H9 (cell line): ENCODE results near the gene SPACA5B. TPM values are rescaled to one million over a fixed set of nuclear protein-coding genes. Genes with fewer than 3 reads are reported as not detected.

Experiments used
- DNase-seq: peaks from one replicate; pipeline ENCODE4 v3.0.0-alpha.2; 2017
- H2AFZ ChIP-seq: one replicate; pipeline ENCODE4 v1.6.1; 2013; ENCODE audit warnings: mild to moderate bottlenecking, low read length, control low read depth, moderate library complexity
- H2AK5ac ChIP-seq: 2 replicates; pipeline ENCODE4 v1.6.1; 2013; ENCODE audit warnings: low read length, control low read depth, mixed read lengths; ENCODE audit not compliant: insufficient read length
- H2BK120ac ChIP-seq: one replicate; pipeline ENCODE4 v1.6.1; 2013; ENCODE audit warnings: low read depth, mild to moderate bottlenecking, low read length, control low read depth, inconsistent platforms; ENCODE audit not compliant: poor library complexity, severe bottlenecking
- H2BK12ac ChIP-seq: 2 replicates; pipeline ENCODE4 v1.6.1; 2013; ENCODE audit warnings: low read length, control low read depth, mixed read lengths, low read depth; ENCODE audit not compliant: insufficient read length
- H2BK15ac ChIP-seq: 2 replicates; pipeline ENCODE4 v1.6.1; 2013; ENCODE audit warnings: low read depth, low read length, control low read depth
- H2BK20ac ChIP-seq: one replicate; pipeline ENCODE4 v1.6.1; 2013; ENCODE audit warnings: low read depth, mild to moderate bottlenecking, low read length, control low read depth, inconsistent platforms; ENCODE audit not compliant: poor library complexity, severe bottlenecking
- H2BK5ac ChIP-seq: 2 replicates; pipeline ENCODE4 v1.6.1; 2013; ENCODE audit warnings: low read length, control low read depth, mixed read lengths; ENCODE audit not compliant: insufficient read length
- H3K14ac ChIP-seq: 2 replicates; pipeline ENCODE4 v1.6.1; 2013; ENCODE audit warnings: low read length, control low read depth; ENCODE audit not compliant: insufficient read depth
- H3K18ac ChIP-seq: 2 replicates; pipeline ENCODE4 v1.6.1; 2013; ENCODE audit warnings: low read depth, mild to moderate bottlenecking, mixed read lengths, low read length, control low read depth; ENCODE audit not compliant: insufficient read length
- H3K23ac ChIP-seq: 2 replicates; pipeline ENCODE4 v1.6.1; 2013; ENCODE audit warnings: low read length, control low read depth, mixed read lengths, low read depth; ENCODE audit not compliant: insufficient read length
- H3K23me2 ChIP-seq: 2 replicates; pipeline ENCODE4 v1.6.1; 2013; ENCODE audit warnings: low read depth, mild to moderate bottlenecking, mixed read lengths, low read length, control low read depth; ENCODE audit not compliant: insufficient read length, poor library complexity, severe bottlenecking
- H3K27ac ChIP-seq: 2 replicates; pipeline ENCODE4 v1.5.1; 2013; ENCODE audit warnings: low read length, control low read depth, mixed read lengths, low read depth; ENCODE audit not compliant: insufficient read length
- H3K27me3 ChIP-seq: 2 replicates; pipeline ENCODE4 v1.6.1; 2013; ENCODE audit warnings: low read length, control low read depth, inconsistent platforms; ENCODE audit not compliant: insufficient read depth
- H3K4ac ChIP-seq: 2 replicates; pipeline ENCODE4 v1.6.1; 2013; ENCODE audit warnings: low read depth, mild to moderate bottlenecking, control low read depth, inconsistent platforms, low read length, moderate library complexity
- H3K4me1 ChIP-seq: 2 replicates; pipeline ENCODE4 v1.6.1; 2013; ENCODE audit warnings: low read length, control low read depth, inconsistent platforms; ENCODE audit not compliant: insufficient read depth
- H3K4me2 ChIP-seq: 2 replicates; pipeline ENCODE4 v1.6.1; 2013; ENCODE audit warnings: low read length, control low read depth, mixed read lengths; ENCODE audit not compliant: insufficient read length, insufficient read depth
- H3K56ac ChIP-seq: 2 replicates; pipeline ENCODE4 v1.6.1; 2013; ENCODE audit warnings: low read depth, mild to moderate bottlenecking, mixed read lengths, low read length, control low read depth; ENCODE audit not compliant: insufficient read length
- H3K79me1 ChIP-seq: 2 replicates; pipeline ENCODE4 v1.6.1; 2013; ENCODE audit warnings: low read depth, mild to moderate bottlenecking, moderate library complexity, low read length, control low read depth, inconsistent platforms; ENCODE audit not compliant: insufficient read depth, poor library complexity, severe bottlenecking
- H3K79me2 ChIP-seq: 2 replicates; pipeline ENCODE4 v1.6.1; 2013; ENCODE audit warnings: low read length, control low read depth, inconsistent platforms; ENCODE audit not compliant: insufficient read depth
- H3K9ac ChIP-seq: 2 replicates; pipeline ENCODE4 v1.6.1; 2013; ENCODE audit warnings: low read length, control low read depth, mixed read lengths; ENCODE audit not compliant: insufficient read length; ENCODE audit errors: extremely low read depth
- H3K9me3 ChIP-seq: one replicate; pipeline ENCODE4 v1.6.1; 2013; ENCODE audit warnings: low read depth, low read length, inconsistent platforms; ENCODE audit not compliant: control insufficient read depth
- H3T11ph ChIP-seq: one replicate; pipeline ENCODE4 v1.6.1; 2013; ENCODE audit warnings: mild to moderate bottlenecking, low read length, control low read depth, inconsistent platforms
- H4K20me1 ChIP-seq: one replicate; pipeline ENCODE4 v1.6.1; 2013; ENCODE audit not compliant: control insufficient read depth, insufficient read length, insufficient read depth
- H4K5ac ChIP-seq: 2 replicates; pipeline ENCODE4 v1.6.1; 2013; ENCODE audit warnings: low read depth, mild to moderate bottlenecking, mixed read lengths, low read length, control low read depth; ENCODE audit not compliant: insufficient read length
- H4K8ac ChIP-seq: replicated peaks from 2 replicates; pipeline ENCODE4 v1.6.1; 2013; ENCODE audit warnings: low read length, control low read depth, mixed read lengths, low read depth; ENCODE audit not compliant: insufficient read length
- H4K91ac ChIP-seq: 2 replicates; pipeline ENCODE4 v1.6.1; 2013; ENCODE audit warnings: low read depth, mild to moderate bottlenecking, moderate library complexity, mixed read lengths, low read length, control low read depth; ENCODE audit not compliant: insufficient read length
- H3K27ac Mint-ChIP-seq, 3 experiments: 2 replicates in 2 of 3; 3 replicates in 1 of 3; pipeline ENCODE4 v1.8.0; 2020 to 2021; ENCODE audit warnings: mixed read lengths in 3 of 3, mild to moderate bottlenecking in 1 of 3, moderate library complexity in 1 of 3
- H3K27me3 Mint-ChIP-seq: 2 replicates; pipeline ENCODE4 v1.8.0; 2021; ENCODE audit warnings: low read depth, mild to moderate bottlenecking, moderate library complexity, mixed read lengths
- H3K36me3 Mint-ChIP-seq, 3 experiments: 2 replicates in 2 of 3; 3 replicates in 1 of 3; pipeline ENCODE4 v1.8.0; 2020 to 2021; ENCODE audit warnings: low read depth in 3 of 3, mixed read lengths in 3 of 3; ENCODE audit not compliant: insufficient read depth in 1 of 3
- H3K4me1 Mint-ChIP-seq, 2 experiments: 2 replicates each; pipeline ENCODE4 v1.8.0; 2020; ENCODE audit warnings: mixed read lengths in 2 of 2
- H3K4me3 Mint-ChIP-seq, 2 experiments: 2 replicates in 1 of 2; 3 replicates in 1 of 2; pipeline ENCODE4 v1.8.0; 2020 to 2021; ENCODE audit warnings: mild to moderate bottlenecking in 2 of 2, mixed read lengths in 2 of 2, moderate library complexity in 1 of 2
- H3K9me3 Mint-ChIP-seq, 2 experiments: 2 replicates in 1 of 2; 3 replicates in 1 of 2; pipeline ENCODE4 v1.8.0; 2020; ENCODE audit warnings: mild to moderate bottlenecking in 2 of 2, mixed read lengths in 2 of 2, moderate library complexity in 1 of 2
- CTCF ChIP-seq: fragments of 200-600 bp; sonication (generic); conservative IDR thresholded peaks from 3 replicates; pipeline ENCODE4 v1.8.0; 2021; ENCODE audit warnings: antibody characterized with exemption, mild to moderate bottlenecking
- total RNA-seq: library from RNA; stranded (reverse); gene quantifications from 2 replicates; pipeline ENCODE4 v1.2.1, GENCODE V29; 2021

SPACA5B gene
- total RNA-seq, 1 experiment from 2014 or later = not detected

- Histone ChIP-seq H3K79me2 (no peaks in the 10 kb centered on the region), H3K9me3 (peaks cover 51% of the 10 kb centered on the region), H3K4me2 (no peak overlapping the region), H2AFZ (no peak overlapping the region), H3K27me3 (no peaks in the 10 kb centered on the region), H3T11ph (no peak overlapping the region), H2BK5ac (no peak overlapping the region), H4K20me1 (no peaks in the 10 kb centered on the region), H3K23me2 (no peaks in the 10 kb centered on the region), H3K4me1 (no peaks in the 10 kb centered on the region), H4K8ac (no peak overlapping the region), H3K79me1 (no peaks in the 10 kb centered on the region), H2AK5ac (no peak overlapping the region), H2BK15ac (no peak overlapping the region), H3K14ac (no peak overlapping the region), H2BK20ac (no peak overlapping the region), H4K91ac (no peak overlapping the region), H3K23ac (no peak overlapping the region), H3K9ac (no peak overlapping the region), H2BK12ac (no peak overlapping the region), H2BK120ac (no peak overlapping the region), H4K5ac (no peak overlapping the region), H3K18ac (no peak overlapping the region), H3K27ac (no peak overlapping the region), H3K4ac (no peak overlapping the region), H3K56ac (no peak overlapping the region)
- no peak for TF ChIP-seq CTCF
- Mint-ChIP-seq H3K27me3 (no peaks in the 10 kb centered on the region), H3K36me3 (peaks cover 0 to 1% (median 0%) of the 10 kb centered on the region in 3 experiments; a peak in 3 of 7 replicates), H3K27ac (no peak overlapping the region), H3K4me3 (no peak overlapping the region), H3K4me1 (no peaks in the 10 kb centered on the region), H3K9me3 (peaks cover 67 to 68% of the 10 kb centered on the region in 2 experiments)
- DNase-seq = no peak
These were observed 44.3 kb upstream of the SPACA5B start for GRCh38 chrX:48086082-48086481.
